Body of pancreas (tissue), 4 donors: ENCODE data around the gene CCDC57.

Experiments used
- CTCF ChIP-seq, 7 experiments: fragments of 450-650 bp in 4 of 7; fragments of 200-600 bp in 3 of 7; sonication (generic) in 3 of 7; IDR thresholded peaks; one replicate each; pipeline ENCODE4 v1.5.1; 2016 to 2019; ENCODE audit warnings: antibody characterized with exemption in 7 of 7
- POLR2A ChIP-seq, 3 donors: fragments of 450-650 bp; IDR thresholded peaks; one replicate each; pipeline ENCODE4 v1.6.1; 2016; ENCODE audit warnings: antibody characterized with exemption in 3 of 3, mild to moderate bottlenecking in 2 of 3

GRCh38 chr17:82062076-82062983 is 150.3 kb downstream of the CCDC57 start:
- TF ChIP-seq CTCF (IDR thresholded peaks at IDR 0.05) (no peak), POLR2A (IDR thresholded peaks at IDR 0.05) (no peak)
